Measurements from ENCODE around the gene GH2.
"Not testable (repeated sequence)": the region's sequence is repeated elsewhere in the genome, so short reads cannot be mapped to it uniquely, and the experiment has no call there.

GRCh38 chr17:63878413-63878812 is 3.3 kb downstream of the GH2 start:
- not testable (repeated sequence) for TF ChIP-seq POLR2A, POLR2AphosphoS5 (IDR thresholded peaks at IDR 0.05)

Data from sigmoid colon (tissue), 4 donors.